HUES6 (cell line): Measurements from ENCODE around the gene CDKL1.

Experiments
- H3K27ac ChIP-seq: 2 replicates; pipeline ENCODE4 v1.7.0; 2013; ENCODE audit warnings: low read depth, mild to moderate bottlenecking, low read length, inconsistent platforms
- H3K27me3 ChIP-seq: 2 replicates; pipeline ENCODE4 v1.6.1; 2013; ENCODE audit warnings: low read length; ENCODE audit not compliant: control insufficient read depth, insufficient read depth
- H3K36me3 ChIP-seq: 2 replicates; pipeline ENCODE4 v1.6.1; 2013; ENCODE audit warnings: low read length; ENCODE audit not compliant: control insufficient read depth, insufficient read depth
- H3K4me1 ChIP-seq: 2 replicates; pipeline ENCODE4 v1.6.1; 2013; ENCODE audit warnings: low read length; ENCODE audit not compliant: control insufficient read depth, insufficient read depth
- H3K4me3 ChIP-seq: 2 replicates; pipeline ENCODE4 v1.5.1; 2013; ENCODE audit warnings: low read depth, low read length
- H3K9ac ChIP-seq: one replicate; pipeline ENCODE4 v1.6.1; 2013; ENCODE audit warnings: mild to moderate bottlenecking, low read length
- H3K9me3 ChIP-seq: 2 replicates; pipeline ENCODE4 v1.6.1; 2013; ENCODE audit warnings: low read depth, low read length; ENCODE audit not compliant: control insufficient read depth, insufficient read depth

CDKL1 gene

GRCh38 chr14:50387548-50387947, 9.1 kb downstream of the CDKL1 start:
- Histone ChIP-seq H3K4me3 (no peak overlapping the region), H3K27me3 (no peaks in the 10 kb centered on the region), H3K27ac (no peak overlapping the region), H3K4me1 (peaks cover 7% of the 10 kb centered on the region; the same call in 1 of the 2 replicates), H3K9ac (no peak overlapping the region), H3K9me3 (no peaks in the 10 kb centered on the region), H3K36me3 (no peaks in the 10 kb centered on the region)

GRCh38 chr14:50383618-50384225, 13.0 kb downstream of the CDKL1 start:
- Histone ChIP-seq H3K27ac (no peak overlapping the region), H3K4me1 (peaks cover 7% of the 10 kb centered on the region; the same call in 1 of the 2 replicates), H3K27me3 (no peaks in the 10 kb centered on the region), H3K4me3 (no peak overlapping the region), H3K36me3 (peaks cover 5% of the 10 kb centered on the region; the same call in 1 of the 2 replicates), H3K9ac (no peak overlapping the region), H3K9me3 (no peaks in the 10 kb centered on the region)

- H3K4me3 ChIP-seq = no peak overlapping the region
- no peaks in the 10 kb centered on the region for H3K9me3 ChIP-seq
- peaks cover 5% of the 10 kb centered on the region; the same call in 1 of the 2 replicates for H3K36me3 ChIP-seq
- H3K27me3 ChIP-seq = no peaks in the 10 kb centered on the region
- no peak overlapping the region for H3K27ac ChIP-seq
- no peaks in the 10 kb centered on the region for H3K4me1 ChIP-seq
- no peak overlapping the region for H3K9ac ChIP-seq
These were observed 14.8 kb downstream of the CDKL1 start for GRCh38 chr14:50381823-50382287.

- Histone ChIP-seq H3K27ac (no peak overlapping the region), H3K4me1 (no peaks in the 10 kb centered on the region), H3K27me3 (no peaks in the 10 kb centered on the region), H3K9ac (no peak overlapping the region), H3K4me3 (no peak overlapping the region), H3K9me3 (no peaks in the 10 kb centered on the region), H3K36me3 (peaks cover 5% of the 10 kb centered on the region; the same call in 1 of the 2 replicates)
These were observed 15.7 kb downstream of the CDKL1 start for GRCh38 chr14:50381008-50381407.

- no peak overlapping the region for H3K27ac ChIP-seq
- no peaks in the 10 kb centered on the region for H3K4me1 ChIP-seq
- H3K9ac ChIP-seq = no peak overlapping the region
- no peaks in the 10 kb centered on the region for H3K27me3 ChIP-seq
- H3K36me3 ChIP-seq = peaks cover 5% of the 10 kb centered on the region; the same call in 1 of the 2 replicates
- no peak overlapping the region for H3K4me3 ChIP-seq
- H3K9me3 ChIP-seq = no peaks in the 10 kb centered on the region
These were observed 16.2 kb downstream of the CDKL1 start for GRCh38 chr14:50380455-50380854.

- no peaks in the 10 kb centered on the region for H3K9me3 ChIP-seq
- H3K36me3 ChIP-seq = peaks cover 5% of the 10 kb centered on the region; the same call in 1 of the 2 replicates
- H3K27ac ChIP-seq = no peak overlapping the region
- no peaks in the 10 kb centered on the region for H3K4me1 ChIP-seq
- no peaks in the 10 kb centered on the region for H3K27me3 ChIP-seq
- H3K4me3 ChIP-seq = no peak overlapping the region
- no peak overlapping the region for H3K9ac ChIP-seq
These were observed 17.1 kb downstream of the CDKL1 start for GRCh38 chr14:50379563-50379962.

GRCh38 chr14:50377550-50378085, 19.1 kb downstream of the CDKL1 start:
- no peaks in the 10 kb centered on the region for H3K4me1 ChIP-seq
- H3K36me3 ChIP-seq = peaks cover 5% of the 10 kb centered on the region; the same call in 1 of the 2 replicates
- no peak overlapping the region for H3K27ac ChIP-seq
- no peaks in the 10 kb centered on the region for H3K27me3 ChIP-seq
- no peak overlapping the region for H3K4me3 ChIP-seq
- no peaks in the 10 kb centered on the region for H3K9me3 ChIP-seq
- no peak overlapping the region for H3K9ac ChIP-seq

GRCh38 chr14:50375760-50376159, 20.9 kb downstream of the CDKL1 start:
- Histone ChIP-seq H3K9me3 (no peaks in the 10 kb centered on the region), H3K9ac (no peak overlapping the region), H3K4me1 (no peaks in the 10 kb centered on the region), H3K4me3 (no peak overlapping the region), H3K36me3 (no peaks in the 10 kb centered on the region), H3K27ac (no peak overlapping the region), H3K27me3 (no peaks in the 10 kb centered on the region)

GRCh38 chr14:50373959-50374358, 22.7 kb downstream of the CDKL1 start:
- no peaks in the 10 kb centered on the region for H3K9me3 ChIP-seq
- H3K27ac ChIP-seq = no peak overlapping the region
- H3K4me3 ChIP-seq = no peak overlapping the region
- no peak overlapping the region for H3K9ac ChIP-seq
- no peaks in the 10 kb centered on the region for H3K27me3 ChIP-seq
- H3K4me1 ChIP-seq = no peaks in the 10 kb centered on the region
- H3K36me3 ChIP-seq = no peaks in the 10 kb centered on the region

GRCh38 chr14:50371546-50371945, 25.1 kb downstream of the CDKL1 start:
- Histone ChIP-seq H3K9me3 (no peaks in the 10 kb centered on the region), H3K4me1 (no peaks in the 10 kb centered on the region), H3K27ac (no peak overlapping the region), H3K27me3 (no peaks in the 10 kb centered on the region), H3K4me3 (no peak overlapping the region), H3K9ac (no peak overlapping the region), H3K36me3 (no peaks in the 10 kb centered on the region)

- Histone ChIP-seq H3K36me3 (no peaks in the 10 kb centered on the region), H3K9me3 (no peaks in the 10 kb centered on the region), H3K27me3 (no peaks in the 10 kb centered on the region)
These were observed 30.1 kb downstream of the CDKL1 start for GRCh38 chr14:50366589-50366988.

More at GRCh38 chr14:50366589-50366988, 30.1 kb downstream of the CDKL1 start:
- H3K4me1 ChIP-seq = no peaks in the 10 kb centered on the region
- no peak overlapping the region for H3K9ac ChIP-seq
- no peak overlapping the region for H3K4me3 ChIP-seq
- H3K27ac ChIP-seq = no peak overlapping the region
